MCF 10A (cell line): Measurements from ENCODE around the gene ZNF778. TPM values are rescaled to one million over a fixed set of nuclear protein-coding genes. Genes with fewer than 3 reads are reported as not detected.
A peak's percentile ranks its signal among the peaks of the same experiment; 100 is the strongest.
"Not testable (repeated sequence)": the region's sequence is repeated elsewhere in the genome, so short reads cannot be mapped to it uniquely, and the experiment has no call there.

Source experiments
- BruUV-seq: library from RNA; stranded (reverse); fragments of 400-500 nt; replicated peaks from 2 replicates; lab custom pipeline; 2021; lab: Mats Ljungman, UMichigan
- CTCF ChIA-PET: fragments of 300-600 bp; sonication (Branson Sonifier 250); formaldehyde crosslinking; extraction: SDS; loops from one replicate; lab custom pipeline; 2021; ENCODE audit warnings: antibody characterized with exemption, inconsistent platforms; lab: Yijun Ruan, JAX
- POLR2A ChIA-PET: fragments of 300-600, 350-650 bp; sonication (Branson Sonifier 250); formaldehyde crosslinking; extraction: SDS; loops from one replicate; lab custom pipeline; 2020; ENCODE audit warnings: antibody characterized with exemption, inconsistent platforms; lab: Yijun Ruan, JAX
- DNase-seq: peaks from one replicate; pipeline ENCODE4 v3.0.0-alpha.2; 2018; ENCODE audit not compliant: unreplicated experiment
- H3K27ac Mint-ChIP-seq: one replicate; pipeline ENCODE4 v1.8.0; 2022; ENCODE audit warnings: mild to moderate bottlenecking, low read depth, mixed read lengths; ENCODE audit not compliant: unreplicated experiment
- H3K27me3 Mint-ChIP-seq: one replicate; pipeline ENCODE4 v1.8.0; 2022; ENCODE audit warnings: mixed read lengths; ENCODE audit not compliant: insufficient read depth, unreplicated experiment
- H3K36me3 Mint-ChIP-seq: one replicate; pipeline ENCODE4 v1.8.0; 2022; ENCODE audit warnings: mild to moderate bottlenecking, moderate library complexity, mixed read lengths; ENCODE audit not compliant: insufficient read depth, unreplicated experiment
- H3K4me1 Mint-ChIP-seq: one replicate; pipeline ENCODE4 v1.8.0; 2022; ENCODE audit warnings: mixed read lengths; ENCODE audit not compliant: insufficient read depth, unreplicated experiment
- H3K4me3 Mint-ChIP-seq: one replicate; pipeline ENCODE4 v1.8.0; 2022; ENCODE audit warnings: mild to moderate bottlenecking, moderate library complexity, mixed read lengths; ENCODE audit not compliant: unreplicated experiment
- H3K9me3 Mint-ChIP-seq: one replicate; pipeline ENCODE4 v1.8.0; 2022; ENCODE audit warnings: mixed read lengths; ENCODE audit not compliant: unreplicated experiment
- intact Hi-C: fragments of 100-400 bp; cut with micrococcal nuclease; formaldehyde crosslinking; loops from 2 replicates; pipeline ENCODE4 v1.14.1; 2022
- total RNA-seq: library from RNA; stranded (reverse); gene quantifications from 2 replicates; pipeline ENCODE4 v1.2.3, GENCODE V29; 2022
- TF ChIP-seq, protein P1 (sequence below): fragments of 200-600 bp; IDR thresholded peaks from one replicate; pipeline ENCODE4 v1.8.0; 2022; ENCODE audit warnings: antibody characterized with exemption, mild to moderate bottlenecking; ENCODE audit not compliant: unreplicated experiment

The ZNF778 gene
- total RNA-seq, 1 experiment from 2014 or later: 15.8 TPM

DNA sequence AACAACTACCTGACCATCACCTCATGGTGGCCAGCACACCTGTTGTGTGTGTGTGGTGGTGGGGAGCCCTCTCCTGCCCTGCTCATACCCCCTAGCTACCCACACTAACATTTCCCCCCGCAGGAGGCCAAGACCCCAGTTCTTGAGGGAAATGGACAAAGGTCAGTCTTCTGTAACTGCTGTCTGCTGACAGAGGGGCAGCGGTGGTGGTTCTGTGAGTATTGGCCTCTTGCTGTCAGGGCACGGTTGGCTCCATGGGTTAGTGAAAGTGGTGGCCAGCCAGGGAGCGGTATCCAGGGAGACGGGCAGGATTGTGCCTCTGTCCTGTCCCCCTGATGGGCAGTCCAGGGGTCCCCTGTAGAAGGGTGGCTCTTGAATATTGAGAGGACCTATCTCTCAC, 26.2 kb downstream of the ZNF778 start:
- Mint-ChIP-seq H3K36me3 (peaks cover 11% of the 10 kb centered on the region), H3K9me3 (no peaks in the 10 kb centered on the region), H3K27me3 (no peaks in the 10 kb centered on the region), H3K4me3 (no peak overlapping the region), H3K4me1 (no peaks in the 10 kb centered on the region), H3K27ac (no peak overlapping the region)
- intact Hi-C loops: no loop called here
- TF ChIP-seq, protein P1, sequence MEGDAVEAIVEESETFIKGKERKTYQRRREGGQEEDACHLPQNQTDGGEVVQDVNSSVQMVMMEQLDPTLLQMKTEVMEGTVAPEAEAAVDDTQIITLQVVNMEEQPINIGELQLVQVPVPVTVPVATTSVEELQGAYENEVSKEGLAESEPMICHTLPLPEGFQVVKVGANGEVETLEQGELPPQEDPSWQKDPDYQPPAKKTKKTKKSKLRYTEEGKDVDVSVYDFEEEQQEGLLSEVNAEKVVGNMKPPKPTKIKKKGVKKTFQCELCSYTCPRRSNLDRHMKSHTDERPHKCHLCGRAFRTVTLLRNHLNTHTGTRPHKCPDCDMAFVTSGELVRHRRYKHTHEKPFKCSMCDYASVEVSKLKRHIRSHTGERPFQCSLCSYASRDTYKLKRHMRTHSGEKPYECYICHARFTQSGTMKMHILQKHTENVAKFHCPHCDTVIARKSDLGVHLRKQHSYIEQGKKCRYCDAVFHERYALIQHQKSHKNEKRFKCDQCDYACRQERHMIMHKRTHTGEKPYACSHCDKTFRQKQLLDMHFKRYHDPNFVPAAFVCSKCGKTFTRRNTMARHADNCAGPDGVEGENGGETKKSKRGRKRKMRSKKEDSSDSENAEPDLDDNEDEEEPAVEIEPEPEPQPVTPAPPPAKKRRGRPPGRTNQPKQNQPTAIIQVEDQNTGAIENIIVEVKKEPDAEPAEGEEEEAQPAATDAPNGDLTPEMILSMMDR: no peak
- POLR2A ChIA-PET: no interaction called here
- DNase-seq: no peak
- CTCF ChIA-PET: interaction anchor here (0.7 kb wide), 1 partner anchor 14 kb away, joined by 3 read pairs; no protein-coding TSS in a partner anchor
- BruUV-seq: no TSS peak

DNA sequence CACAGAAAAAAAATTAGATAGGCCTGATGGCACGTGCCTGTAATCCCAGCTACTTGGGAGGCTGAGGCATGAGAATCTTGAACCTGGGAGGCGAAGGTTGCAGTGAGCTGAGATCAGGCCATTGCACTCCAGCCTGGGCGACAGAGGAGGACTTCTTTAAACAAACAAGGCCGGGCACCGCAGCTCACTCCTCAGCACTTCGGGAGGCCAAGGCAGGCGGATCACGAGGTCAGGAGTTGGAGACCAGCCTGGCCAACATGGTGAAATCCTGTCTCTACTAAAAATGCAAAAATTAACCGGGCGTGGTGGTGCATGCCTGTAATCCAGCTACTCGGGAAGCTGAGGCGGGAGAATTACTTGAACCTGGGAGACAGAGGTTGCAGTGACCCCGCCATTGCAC, 26.8 kb downstream of the ZNF778 start:
- H3K9me3 Mint-ChIP-seq, POLR2A ChIA-PET, H3K27me3 Mint-ChIP-seq, intact Hi-C loops, H3K4me1 Mint-ChIP-seq, H3K4me3 Mint-ChIP-seq, BruUV-seq, H3K27ac Mint-ChIP-seq, CTCF ChIA-PET, DNase-seq: not testable (repeated sequence)
- H3K36me3 Mint-ChIP-seq: peaks cover 11% of the 10 kb centered on the region

DNA sequence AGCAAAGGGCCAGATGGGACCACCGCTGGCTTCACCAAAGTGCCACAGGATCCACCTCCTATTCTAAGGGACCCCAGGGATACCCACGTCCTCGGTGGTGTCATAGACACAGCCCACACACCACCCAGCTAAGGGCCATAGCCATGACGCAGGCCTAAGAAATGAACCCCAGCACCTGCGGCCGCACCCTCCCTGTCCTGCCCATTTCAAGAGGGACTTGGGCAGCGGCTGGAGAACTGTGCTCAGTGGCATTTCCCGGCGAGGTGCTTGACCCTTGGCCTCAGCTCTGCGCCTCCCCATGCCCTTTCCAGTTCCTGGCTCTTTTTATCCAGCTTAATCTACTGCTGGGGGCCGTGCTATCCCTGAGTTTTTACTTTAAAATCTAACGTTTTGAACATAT, 27.3 kb downstream of the ZNF778 start:
- no TSS peak for BruUV-seq
- no peaks in the 10 kb centered on the region for H3K4me1 Mint-ChIP-seq
- CTCF ChIA-PET: no interaction called here
- H3K9me3 Mint-ChIP-seq: peaks cover 2% of the 10 kb centered on the region
- DNase-seq: no peak
- POLR2A ChIA-PET: no interaction called here
- H3K27me3 Mint-ChIP-seq: no peaks in the 10 kb centered on the region
- H3K36me3 Mint-ChIP-seq: peaks cover 13% of the 10 kb centered on the region
- intact Hi-C loops: no loop called here
- TF ChIP-seq, protein P1: no peak
- H3K4me3 Mint-ChIP-seq: no peak overlapping the region
- no peak overlapping the region for H3K27ac Mint-ChIP-seq

DNA sequence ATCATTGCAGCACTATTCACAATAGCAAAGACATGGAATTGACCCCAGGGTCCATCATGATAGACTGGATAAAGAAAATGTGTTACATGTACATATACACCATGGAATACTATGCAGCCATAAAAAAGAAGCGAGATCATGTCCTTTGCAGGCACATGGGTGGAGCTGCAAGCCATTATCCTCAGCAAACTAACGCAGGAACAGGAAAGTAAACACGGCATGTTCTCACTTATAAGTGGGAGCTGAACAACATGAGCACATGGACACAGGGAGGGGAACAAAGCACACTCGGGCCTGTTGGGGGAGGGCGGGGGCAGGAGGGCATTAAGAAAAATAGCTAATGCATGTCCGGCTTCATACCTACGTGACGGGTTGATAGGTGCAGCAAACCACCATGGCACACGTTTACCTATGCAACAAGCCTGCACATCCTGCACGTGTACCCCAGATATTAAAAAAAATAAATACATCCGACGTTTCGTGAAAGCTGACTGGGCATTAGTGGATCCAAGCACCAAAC, 28.9 kb downstream of the ZNF778 start:
- Mint-ChIP-seq H3K36me3 (peaks cover 11% of the 10 kb centered on the region), H3K4me3 (peak overlapping the region; percentile 40), H3K27ac (no peak overlapping the region), H3K4me1 (no peaks in the 10 kb centered on the region), H3K27me3 (no peaks in the 10 kb centered on the region), H3K9me3 (peaks cover 11% of the 10 kb centered on the region)
- TF ChIP-seq, protein P1: no peak
- intact Hi-C loops: no loop called here
- CTCF ChIA-PET: interaction anchor here (0.6 to 0.8 kb wide), 2 partner anchors 42 to 133 kb away, joined by 3 read pairs; no protein-coding TSS in a partner anchor
- POLR2A ChIA-PET: interaction anchor here (0.5 to 1.6 kb wide), 3 partner anchors 21 to 627 kb away, joined by 4 to 6 read pairs (median 6); partner anchors contain the start of genes TCF25 and ZNF778
- no TSS peak for BruUV-seq
- DNase-seq: no peak
